Glomerular visceral epithelial cell (primary cell): ENCODE measurements around the gene CDH13.
A peak's percentile ranks its signal among the peaks of the same experiment; 100 is the strongest.

Experiments
- DNase-seq: peaks from one replicate; pipeline ENCODE4 v3.0.0-alpha.2; 2016; ENCODE audit errors: extremely low spot score

Gene CDH13

GRCh38 chr16:83802554-83803205 is 1175.9 kb downstream of the CDH13 start:
- no peak for DNase-seq

- no peak for DNase-seq
Observed at GRCh38 chr16:83803811-83804210, 1177.0 kb downstream of the CDH13 start.

- no peak for DNase-seq
Observed at GRCh38 chr16:83804366-83804765, 1177.6 kb downstream of the CDH13 start.

GRCh38 chr16:83806036-83806435 is 1179.3 kb downstream of the CDH13 start:
- no peak for DNase-seq

- no peak for DNase-seq
Observed at GRCh38 chr16:83806731-83807130, 1180.0 kb downstream of the CDH13 start.

GRCh38 chr16:83807327-83807709 is 1180.5 kb downstream of the CDH13 start:
- no peak for DNase-seq

- DNase-seq = peak; percentile 90
Observed at GRCh38 chr16:83807710-83808572, 1181.2 kb downstream of the CDH13 start, which contains the start of gene HSBP1. TSS of gene HSBP1 (plus strand) at chr16:83807978. CDS start at chr16:83808077, 99 bp downstream.

- DNase-seq = peak; percentile 12
Observed at GRCh38 chr16:83808573-83809014, 1181.8 kb downstream of the CDH13 start.

GRCh38 chr16:83809092-83809491 is 1182.3 kb downstream of the CDH13 start:
- no peak for DNase-seq

GRCh38 chr16:83810901-83811300 is 1184.1 kb downstream of the CDH13 start:
- no peak for DNase-seq

- peak; percentile 24 for DNase-seq
Observed at GRCh38 chr16:83813823-83814658, 1187.3 kb downstream of the CDH13 start.

GRCh38 chr16:83814659-83814985 is 1187.9 kb downstream of the CDH13 start:
- DNase-seq = no peak

GRCh38 chr16:83817022-83817421 is 1190.3 kb downstream of the CDH13 start:
- DNase-seq = no peak

GRCh38 chr16:83818276-83818675 is 1191.5 kb downstream of the CDH13 start:
- DNase-seq = no peak

- DNase-seq = no peak
Observed at GRCh38 chr16:83819361-83819760, 1192.6 kb downstream of the CDH13 start.

GRCh38 chr16:83826146-83826913 is 1199.6 kb downstream of the CDH13 start:
- DNase-seq = peak; percentile 66

- no peak for DNase-seq
Observed at GRCh38 chr16:83830091-83830768, 1203.5 kb downstream of the CDH13 start.

GRCh38 chr16:83830769-83831455 is 1204.1 kb downstream of the CDH13 start:
- no peak for DNase-seq

- no peak for DNase-seq
Observed at GRCh38 chr16:83831456-83831987, 1204.8 kb downstream of the CDH13 start.

GRCh38 chr16:83833921-83834320 is 1207.2 kb downstream of the CDH13 start:
- DNase-seq = no peak
